ENCODE measurements around the gene PFKM. TPM values are rescaled to one million over a fixed set of nuclear protein-coding genes. Genes with fewer than 3 reads are reported as not detected.

PFKM gene
- total RNA-seq, 2 donors from 2014 or later = 90.0 to 107 TPM

- Histone ChIP-seq H3K36me3 (ENCODE audit: control insufficient read depth, insufficient read depth, low read length) (peaks cover 70% of the 10 kb centered on the region), H3K27ac (ENCODE audit: low read depth, low read length) (no peak overlapping the region), H3K4me1 (ENCODE audit: control insufficient read depth, insufficient read depth, low read length) (no peaks in the 10 kb centered on the region), H3K27me3 (ENCODE audit: control insufficient read depth, insufficient read depth, low read length, poor library complexity, severe bottlenecking) (no peaks in the 10 kb centered on the region), H3K9ac (ENCODE audit: extremely low read depth, low read length, poor library complexity, severe bottlenecking) (no peak overlapping the region), H3K4me3 (ENCODE audit: low read length) (no peak overlapping the region), H3K9me3 (ENCODE audit: control insufficient read depth, low read length) (no peaks in the 10 kb centered on the region)
- 89 to 100% methylated on average over 1 of the region's 1 CpG for WGBS, 2 experiments (ENCODE audit: insufficient coverage in 1 of 2, insufficient read length in 1 of 2)
- TF ChIP-seq, protein P1, sequence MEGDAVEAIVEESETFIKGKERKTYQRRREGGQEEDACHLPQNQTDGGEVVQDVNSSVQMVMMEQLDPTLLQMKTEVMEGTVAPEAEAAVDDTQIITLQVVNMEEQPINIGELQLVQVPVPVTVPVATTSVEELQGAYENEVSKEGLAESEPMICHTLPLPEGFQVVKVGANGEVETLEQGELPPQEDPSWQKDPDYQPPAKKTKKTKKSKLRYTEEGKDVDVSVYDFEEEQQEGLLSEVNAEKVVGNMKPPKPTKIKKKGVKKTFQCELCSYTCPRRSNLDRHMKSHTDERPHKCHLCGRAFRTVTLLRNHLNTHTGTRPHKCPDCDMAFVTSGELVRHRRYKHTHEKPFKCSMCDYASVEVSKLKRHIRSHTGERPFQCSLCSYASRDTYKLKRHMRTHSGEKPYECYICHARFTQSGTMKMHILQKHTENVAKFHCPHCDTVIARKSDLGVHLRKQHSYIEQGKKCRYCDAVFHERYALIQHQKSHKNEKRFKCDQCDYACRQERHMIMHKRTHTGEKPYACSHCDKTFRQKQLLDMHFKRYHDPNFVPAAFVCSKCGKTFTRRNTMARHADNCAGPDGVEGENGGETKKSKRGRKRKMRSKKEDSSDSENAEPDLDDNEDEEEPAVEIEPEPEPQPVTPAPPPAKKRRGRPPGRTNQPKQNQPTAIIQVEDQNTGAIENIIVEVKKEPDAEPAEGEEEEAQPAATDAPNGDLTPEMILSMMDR (conservative IDR thresholded peaks at IDR 0.05) = no peak
- DNase-seq = no peak
- Mint-ChIP-seq H3K27me3 (ENCODE audit: insufficient read depth) (no peaks in the 10 kb centered on the region), H3K9me3 (no peaks in the 10 kb centered on the region), H3K36me3 (ENCODE audit: low read depth) (peaks cover 68% of the 10 kb centered on the region), H3K27ac (no peak overlapping the region), H3K4me3 (no peak overlapping the region), H3K4me1 (peaks cover 9% of the 10 kb centered on the region)
These were observed 10.2 kb downstream of the PFKM start for GRCh38 chr12:48129376-48129775.

DNA sequence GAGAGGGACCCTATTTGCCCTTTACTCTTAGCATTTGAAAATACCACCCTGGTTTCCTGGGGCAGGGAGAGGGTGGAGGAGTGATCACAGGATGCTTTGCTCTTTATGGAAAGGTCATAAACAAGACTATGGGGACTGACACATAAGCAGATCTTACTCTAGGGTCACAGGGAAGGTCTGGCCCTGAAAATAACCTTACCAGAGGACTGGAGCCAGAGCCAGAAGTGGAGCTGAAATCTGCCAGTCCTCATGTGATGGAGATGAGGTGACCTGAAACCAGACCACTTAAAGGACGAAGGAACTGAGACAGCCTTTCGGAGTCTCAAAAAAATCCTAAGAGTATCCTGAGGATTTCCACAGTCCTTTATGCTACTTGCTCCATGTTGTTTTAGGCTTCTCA is 12.4 kb downstream of the PFKM start:
- Mint-ChIP-seq H3K27me3 (ENCODE audit: insufficient read depth) (no peaks in the 10 kb centered on the region), H3K27ac (no peak overlapping the region), H3K4me1 (peaks cover 9% of the 10 kb centered on the region), H3K4me3 (no peak overlapping the region), H3K36me3 (ENCODE audit: low read depth) (peaks cover 70% of the 10 kb centered on the region), H3K9me3 (no peaks in the 10 kb centered on the region)
- TF ChIP-seq, protein P1 (conservative IDR thresholded peaks at IDR 0.05) = no peak
- no peak overlapping the region for H3K9ac ChIP-seq (ENCODE audit: extremely low read depth, low read length, poor library complexity, severe bottlenecking)
- H3K36me3 ChIP-seq (ENCODE audit: control insufficient read depth, insufficient read depth, low read length) = peaks cover 73% of the 10 kb centered on the region
- H3K9me3 ChIP-seq (ENCODE audit: control insufficient read depth, low read length) = no peaks in the 10 kb centered on the region
- WGBS, 2 experiments (ENCODE audit: insufficient coverage in 1 of 2, insufficient read length in 1 of 2) = 90% methylated on average over 2 of the region's 2 CpGs; no CpG with 5 or more reads in 1 of the 2 experiments
- no peaks in the 10 kb centered on the region for H3K27me3 ChIP-seq (ENCODE audit: control insufficient read depth, insufficient read depth, low read length, poor library complexity, severe bottlenecking)
- H3K4me1 ChIP-seq (ENCODE audit: control insufficient read depth, insufficient read depth, low read length) = no peaks in the 10 kb centered on the region
- no peak overlapping the region for H3K27ac ChIP-seq (ENCODE audit: low read depth, low read length)
- DNase-seq = no peak
- H3K4me3 ChIP-seq (ENCODE audit: low read length) = no peak overlapping the region

- Mint-ChIP-seq H3K27me3 (ENCODE audit: insufficient read depth) (no peaks in the 10 kb centered on the region), H3K9me3 (no peaks in the 10 kb centered on the region), H3K36me3 (ENCODE audit: low read depth) (peaks cover 65% of the 10 kb centered on the region), H3K27ac (no peak overlapping the region), H3K4me3 (no peak overlapping the region), H3K4me1 (peaks cover 9% of the 10 kb centered on the region)
- H3K36me3 ChIP-seq (ENCODE audit: control insufficient read depth, insufficient read depth, low read length) = peaks cover 69% of the 10 kb centered on the region
- no peaks in the 10 kb centered on the region for H3K27me3 ChIP-seq (ENCODE audit: control insufficient read depth, insufficient read depth, low read length, poor library complexity, severe bottlenecking)
- H3K9me3 ChIP-seq (ENCODE audit: control insufficient read depth, low read length) = no peaks in the 10 kb centered on the region
- no peak overlapping the region for H3K9ac ChIP-seq (ENCODE audit: extremely low read depth, low read length, poor library complexity, severe bottlenecking)
- WGBS, 2 experiments (ENCODE audit: insufficient coverage in 1 of 2, insufficient read length in 1 of 2) = 95 to 96% methylated on average over 8 to 14 of the region's 14 CpGs
- DNase-seq = no peak
- H3K4me3 ChIP-seq (ENCODE audit: low read length) = no peak overlapping the region
- no peaks in the 10 kb centered on the region for H3K4me1 ChIP-seq (ENCODE audit: control insufficient read depth, insufficient read depth, low read length)
- TF ChIP-seq, protein P1 (conservative IDR thresholded peaks at IDR 0.05) = no peak
- H3K27ac ChIP-seq (ENCODE audit: low read depth, low read length) = no peak overlapping the region
These were observed 13.7 kb downstream of the PFKM start for GRCh38 chr12:48132826-48133225.

Measured in endodermal cell (in vitro differentiated cells).